ENCODE data around the gene EIF2B5.

GRCh38 chr3:184085389-184085852 is 49.7 kb upstream of the EIF2B5 start:
- no peak for TF ChIP-seq CTCF (IDR thresholded peaks at IDR 0.05)
- TF ChIP-seq POLR2A (IDR thresholded peaks at IDR 0.05): no peak
